Esophagus squamous epithelium (tissue), 5 donors: ENCODE results near the gene SCAMP1. TPM values are rescaled to one million over a fixed set of nuclear protein-coding genes. Genes with fewer than 3 reads are reported as not detected.

ENCODE experiments used
- DNase-seq: peaks from one replicate; lab custom pipeline; 2025; lab: John Stamatoyannopoulos, UW
- H3K27ac ChIP-seq, 4 donors: fragments of 200-600 bp; sonication (generic); one replicate each; pipeline ENCODE4 v1.5.1; 2016 to 2019; ENCODE audit warnings: mild to moderate bottlenecking in 1 of 4
- H3K27me3 ChIP-seq, 4 donors: fragments of 200-600 bp; sonication (generic); 1 replicate in 3 of 4; 2 replicates in 1 of 4; pipeline versions ENCODE4 v1.5.1 to v1.6.0; 2017 to 2021; ENCODE audit warnings: antibody characterized with exemption in 1 of 4
- H3K36me3 ChIP-seq, 3 donors: fragments of 200-600 bp; sonication (generic); one replicate each; pipeline ENCODE4 v1.5.1; 2016 to 2019
- H3K4me1 ChIP-seq, 3 donors: fragments of 200-600 bp; sonication (generic); one replicate each; pipeline ENCODE4 v1.5.1; 2017 to 2019
- H3K4me3 ChIP-seq, 4 donors: fragments of 200-600 bp; sonication (generic); 1 replicate in 3 of 4; 2 replicates in 1 of 4; pipeline ENCODE4 v1.5.1; 2016 to 2019; ENCODE audit warnings: mild to moderate bottlenecking in 2 of 4, moderate library complexity in 1 of 4
- H3K9me3 ChIP-seq, 3 donors: fragments of 200-600 bp; sonication (generic); one replicate each; pipeline ENCODE4 v1.5.1; 2016 to 2019
- POLR2A ChIP-seq, 4 donors: fragments of 450-650 bp; IDR thresholded peaks; one replicate each; pipeline ENCODE4 v1.6.1; 2017; ENCODE audit warnings: antibody characterized with exemption in 4 of 4, mild to moderate bottlenecking in 4 of 4, moderate library complexity in 3 of 4
- WGBS, 2 donors: methylation state at CpG; one replicate each; pipeline ENCODE4 v1.1.5; 2018; 5-methylcytosine and 5-hydroxymethylcytosine counted together
- intact Hi-C: fragments of 100-400 bp; cut with DNase I; formaldehyde crosslinking; loops from one replicate; pipeline ENCODE4 v1.15.0; 2022
- total RNA-seq, 4 donors: library from RNA; depleted of rRNA; stranded (reverse); fragments of >200 nt; gene quantifications; one replicate each; pipeline ENCODE4 v1.1.0, GENCODE V29; 2016
- TF ChIP-seq, protein P1 (sequence below), 6 experiments: fragments of 450-650 bp in 4 of 6; fragments of 200-600 bp in 2 of 6; sonication (generic) in 2 of 6; IDR thresholded peaks; one replicate each; pipeline ENCODE4 v1.5.1; 2016 to 2019; ENCODE audit warnings: antibody characterized with exemption in 6 of 6, mild to moderate bottlenecking in 4 of 6, moderate library complexity in 4 of 6
- donor health status: DM: yes; HTN: yes; CAD: no.

SCAMP1 gene
- total RNA-seq, 4 donors from 2014 or later: 15.2 to 27.6 (median 21.3) TPM

DNA sequence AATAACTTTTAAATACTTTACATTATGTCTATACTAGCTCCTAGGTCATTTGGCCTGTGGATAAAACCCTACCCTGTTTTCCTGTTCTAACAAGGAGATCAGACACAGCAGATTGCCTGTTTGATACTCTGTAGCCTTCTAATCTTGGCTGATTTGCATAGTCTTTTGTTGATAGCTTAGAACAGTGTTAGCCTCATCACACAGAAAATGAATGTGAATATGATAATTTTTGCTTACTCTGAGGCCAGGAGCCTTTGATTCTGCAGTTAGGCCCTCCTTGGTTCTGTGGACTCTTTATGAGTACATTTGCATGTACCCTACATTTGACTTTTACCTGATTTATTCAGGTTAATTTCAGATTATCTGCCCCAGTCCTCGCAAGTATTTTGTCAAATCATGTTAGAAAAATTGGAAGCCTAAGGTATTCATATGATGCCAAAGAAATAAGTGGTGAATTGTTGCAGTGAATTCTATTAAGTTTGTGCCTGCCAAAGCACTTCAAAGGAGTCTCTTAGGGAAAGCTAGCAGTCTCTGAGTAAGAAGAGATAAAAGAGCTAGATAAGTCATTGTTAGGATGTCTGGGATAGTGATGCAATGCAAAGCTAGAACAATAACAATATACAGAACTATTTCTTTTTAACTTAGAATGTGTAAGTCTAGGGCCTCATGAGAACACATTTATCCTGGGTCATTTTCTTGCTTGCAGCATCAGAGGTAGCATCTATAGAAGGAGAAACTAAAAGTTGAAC, 56.4 kb downstream of the SCAMP1 start:
- no peak for TF ChIP-seq POLR2A (IDR thresholded peaks at IDR 0.05)
- TF ChIP-seq, protein P1, sequence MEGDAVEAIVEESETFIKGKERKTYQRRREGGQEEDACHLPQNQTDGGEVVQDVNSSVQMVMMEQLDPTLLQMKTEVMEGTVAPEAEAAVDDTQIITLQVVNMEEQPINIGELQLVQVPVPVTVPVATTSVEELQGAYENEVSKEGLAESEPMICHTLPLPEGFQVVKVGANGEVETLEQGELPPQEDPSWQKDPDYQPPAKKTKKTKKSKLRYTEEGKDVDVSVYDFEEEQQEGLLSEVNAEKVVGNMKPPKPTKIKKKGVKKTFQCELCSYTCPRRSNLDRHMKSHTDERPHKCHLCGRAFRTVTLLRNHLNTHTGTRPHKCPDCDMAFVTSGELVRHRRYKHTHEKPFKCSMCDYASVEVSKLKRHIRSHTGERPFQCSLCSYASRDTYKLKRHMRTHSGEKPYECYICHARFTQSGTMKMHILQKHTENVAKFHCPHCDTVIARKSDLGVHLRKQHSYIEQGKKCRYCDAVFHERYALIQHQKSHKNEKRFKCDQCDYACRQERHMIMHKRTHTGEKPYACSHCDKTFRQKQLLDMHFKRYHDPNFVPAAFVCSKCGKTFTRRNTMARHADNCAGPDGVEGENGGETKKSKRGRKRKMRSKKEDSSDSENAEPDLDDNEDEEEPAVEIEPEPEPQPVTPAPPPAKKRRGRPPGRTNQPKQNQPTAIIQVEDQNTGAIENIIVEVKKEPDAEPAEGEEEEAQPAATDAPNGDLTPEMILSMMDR (IDR thresholded peaks at IDR 0.05): no peak
- H3K36me3 ChIP-seq: peaks cover 0 to 49% (median 0%) of the 10 kb centered on the region in 3 donors
- no peak for DNase-seq
- no peaks in the 10 kb centered on the region for H3K4me1 ChIP-seq
- intact Hi-C loops: no loop called here
- H3K27ac ChIP-seq: no peak overlapping the region
- H3K27me3 ChIP-seq: no peaks in the 10 kb centered on the region
- 53 to 70% methylated on average over 1 of the region's 1 CpG for WGBS, 2 donors
- H3K4me3 ChIP-seq: no peak overlapping the region
- H3K9me3 ChIP-seq: no peaks in the 10 kb centered on the region

- no peak overlapping the region for H3K27ac ChIP-seq
- no peaks in the 10 kb centered on the region for H3K9me3 ChIP-seq
- no peak overlapping the region for H3K4me3 ChIP-seq
- 72 to 74% methylated on average over 3 of the region's 3 CpGs for WGBS, 2 donors
- peaks cover 0 to 63% (median 0%) of the 10 kb centered on the region in 3 donors for H3K36me3 ChIP-seq
- H3K4me1 ChIP-seq: no peaks in the 10 kb centered on the region
- intact Hi-C loops: no loop called here
- no peak for TF ChIP-seq POLR2A (IDR thresholded peaks at IDR 0.05)
- TF ChIP-seq, protein P1 (IDR thresholded peaks at IDR 0.05): no peak
- no peaks in the 10 kb centered on the region for H3K27me3 ChIP-seq
- DNase-seq: no peak
These were observed 59.0 kb downstream of the SCAMP1 start for GRCh38 chr5:78419396-78419795.

- Histone ChIP-seq H3K4me3 (no peak overlapping the region), H3K27me3 (no peaks in the 10 kb centered on the region), H3K36me3 (peaks cover 0 to 68% (median 0%) of the 10 kb centered on the region in 3 donors), H3K27ac (no peak overlapping the region), H3K9me3 (no peaks in the 10 kb centered on the region), H3K4me1 (no peaks in the 10 kb centered on the region)
- no peak for DNase-seq
- intact Hi-C loops: no loop called here
- TF ChIP-seq POLR2A (IDR thresholded peaks at IDR 0.05): no peak
- TF ChIP-seq, protein P1 (IDR thresholded peaks at IDR 0.05): no peak
These were observed 60.1 kb downstream of the SCAMP1 start for GRCh38 chr5:78420548-78420947.

GRCh38 chr5:78424665-78425064, 64.2 kb downstream of the SCAMP1 start:
- H3K9me3 ChIP-seq: no peaks in the 10 kb centered on the region
- intact Hi-C loops: no loop called here
- no peak overlapping the region for H3K27ac ChIP-seq
- DNase-seq: no peak
- H3K36me3 ChIP-seq: peaks cover 0 to 49% (median 0%) of the 10 kb centered on the region in 3 donors
- no peak overlapping the region for H3K4me3 ChIP-seq
- no peak for TF ChIP-seq POLR2A (IDR thresholded peaks at IDR 0.05)
- TF ChIP-seq, protein P1 (IDR thresholded peaks at IDR 0.05): no peak
- H3K27me3 ChIP-seq: no peaks in the 10 kb centered on the region
- WGBS, 2 donors: 91% methylated on average over 3 of the region's 3 CpGs
- H3K4me1 ChIP-seq: no peaks in the 10 kb centered on the region

- Histone ChIP-seq H3K9me3 (no peaks in the 10 kb centered on the region), H3K4me3 (no peak overlapping the region), H3K27ac (no peak overlapping the region), H3K4me1 (no peaks in the 10 kb centered on the region), H3K36me3 (peaks cover 0 to 52% (median 0%) of the 10 kb centered on the region in 3 donors), H3K27me3 (no peaks in the 10 kb centered on the region)
- 87 to 88% methylated on average over 2 of the region's 2 CpGs for WGBS, 2 donors
- DNase-seq: no peak
- intact Hi-C loops: no loop called here
- TF ChIP-seq POLR2A (IDR thresholded peaks at IDR 0.05): no peak
- TF ChIP-seq, protein P1 (IDR thresholded peaks at IDR 0.05): no peak
These were observed 69.0 kb downstream of the SCAMP1 start for GRCh38 chr5:78429332-78429980.
